BE2C (cell line): ENCODE data around the gene FFAR3.
"Not testable (repeated sequence)": the region's sequence is repeated elsewhere in the genome, so short reads cannot be mapped to it uniquely, and the experiment has no call there.

Source experiments
- DNase-seq: peaks from one replicate; pipeline ENCODE4 v3.0.0-alpha.2; 2020
- H3K27me3 ChIP-seq: fragments of 250-450 bp; sonication (Bioruptor Pico); 2 replicates; pipeline ENCODE4 v1.5.1; 2020; ENCODE audit warnings: mild to moderate bottlenecking
- H3K36me3 ChIP-seq: fragments of 250-450 bp; sonication (Bioruptor Pico); 2 replicates; pipeline ENCODE4 v1.5.1; 2020; ENCODE audit warnings: mild to moderate bottlenecking
- H3K4me1 ChIP-seq: fragments of 250-450 bp; sonication (Bioruptor Pico); 2 replicates; pipeline ENCODE4 v1.5.1; 2020
- H3K4me3 ChIP-seq: 2 replicates; pipeline ENCODE4 v1.5.1; 2011; ENCODE audit warnings: low read depth, low read length
- H3K9me3 ChIP-seq: fragments of 250-450 bp; sonication (Bioruptor Pico); 2 replicates; pipeline ENCODE4 v1.5.1; 2020
- CTCF ChIP-seq: IDR thresholded peaks from 2 replicates; pipeline ENCODE4 v1.5.1; 2012; ENCODE audit warnings: mild to moderate bottlenecking, low read depth, low read length

The FFAR3 gene

GRCh38 chr19:35355791-35356460, 2.3 kb upstream of the FFAR3 start:
- no peak for TF ChIP-seq CTCF
- Histone ChIP-seq H3K9me3 (no peaks in the 10 kb centered on the region), H3K36me3 (no peaks in the 10 kb centered on the region), H3K27me3 (no peaks in the 10 kb centered on the region), H3K4me3 (no peak overlapping the region), H3K4me1 (peaks cover 10% of the 10 kb centered on the region)
- no peak for DNase-seq

- H3K36me3 ChIP-seq, H3K4me1 ChIP-seq, H3K9me3 ChIP-seq, DNase-seq, H3K27me3 ChIP-seq, H3K4me3 ChIP-seq: not testable (repeated sequence)
Measured at GRCh38 chr19:35358834-35359233, 574 bp downstream of the FFAR3 start.

- H3K27me3 ChIP-seq, H3K4me3 ChIP-seq, H3K4me1 ChIP-seq, H3K36me3 ChIP-seq, DNase-seq, H3K9me3 ChIP-seq: not testable (repeated sequence)
Measured at GRCh38 chr19:35359395-35359794, 1.1 kb downstream of the FFAR3 start.

GRCh38 chr19:35360081-35360480, 1.8 kb downstream of the FFAR3 start:
- not testable (repeated sequence) for H3K27me3 ChIP-seq

GRCh38 chr19:35360880-35361420, 2.7 kb downstream of the FFAR3 start:
- no peak for TF ChIP-seq CTCF
- no peaks in the 10 kb centered on the region for H3K27me3 ChIP-seq
- peaks cover 8% of the 10 kb centered on the region; the same call in 1 of the 2 replicates for H3K4me1 ChIP-seq

More at GRCh38 chr19:35360081-35360480, 1.8 kb downstream of the FFAR3 start:
- H3K36me3 ChIP-seq, DNase-seq, H3K9me3 ChIP-seq, H3K4me3 ChIP-seq, H3K4me1 ChIP-seq: not testable (repeated sequence)

GRCh38 chr19:35362261-35363000, 4.2 kb downstream of the FFAR3 start:
- H3K9me3 ChIP-seq: no peaks in the 10 kb centered on the region
- peaks cover 8% of the 10 kb centered on the region; the same call in 1 of the 2 replicates for H3K4me1 ChIP-seq
- no peak for DNase-seq
- no peaks in the 10 kb centered on the region for H3K27me3 ChIP-seq
- TF ChIP-seq CTCF: no peak
- no peak overlapping the region for H3K4me3 ChIP-seq
- no peaks in the 10 kb centered on the region for H3K36me3 ChIP-seq

More at GRCh38 chr19:35360880-35361420, 2.7 kb downstream of the FFAR3 start:
- Histone ChIP-seq H3K4me3 (no peak overlapping the region), H3K36me3 (no peaks in the 10 kb centered on the region), H3K9me3 (no peaks in the 10 kb centered on the region)
- DNase-seq: no peak

GRCh38 chr19:35363001-35363590, 4.8 kb downstream of the FFAR3 start:
- no peak for TF ChIP-seq CTCF
- no peaks in the 10 kb centered on the region for H3K36me3 ChIP-seq
- no peaks in the 10 kb centered on the region for H3K9me3 ChIP-seq
- DNase-seq: peak; percentile 67
- no peaks in the 10 kb centered on the region for H3K27me3 ChIP-seq
- peaks cover 3% of the 10 kb centered on the region; the same call in 1 of the 2 replicates for H3K4me1 ChIP-seq
- no peak overlapping the region for H3K4me3 ChIP-seq
